VCaP (cell line): ENCODE measurements around the gene ADSS2.

Source experiments
- H3K27ac ChIP-seq: fragments of 450-650 bp; 2 replicates; pipeline ENCODE4 v1.5.1; 2017
- TF ChIP-seq, protein P1 (sequence below): fragments of 450-650 bp; conservative IDR thresholded peaks from 2 replicates; pipeline ENCODE4 v1.5.1; 2017; ENCODE audit warnings: mild to moderate bottlenecking, moderate library complexity

ADSS2 gene

GRCh38 chr1:244361764-244362473 lies 89.8 kb downstream of the ADSS2 start:
- TF ChIP-seq, protein P1, sequence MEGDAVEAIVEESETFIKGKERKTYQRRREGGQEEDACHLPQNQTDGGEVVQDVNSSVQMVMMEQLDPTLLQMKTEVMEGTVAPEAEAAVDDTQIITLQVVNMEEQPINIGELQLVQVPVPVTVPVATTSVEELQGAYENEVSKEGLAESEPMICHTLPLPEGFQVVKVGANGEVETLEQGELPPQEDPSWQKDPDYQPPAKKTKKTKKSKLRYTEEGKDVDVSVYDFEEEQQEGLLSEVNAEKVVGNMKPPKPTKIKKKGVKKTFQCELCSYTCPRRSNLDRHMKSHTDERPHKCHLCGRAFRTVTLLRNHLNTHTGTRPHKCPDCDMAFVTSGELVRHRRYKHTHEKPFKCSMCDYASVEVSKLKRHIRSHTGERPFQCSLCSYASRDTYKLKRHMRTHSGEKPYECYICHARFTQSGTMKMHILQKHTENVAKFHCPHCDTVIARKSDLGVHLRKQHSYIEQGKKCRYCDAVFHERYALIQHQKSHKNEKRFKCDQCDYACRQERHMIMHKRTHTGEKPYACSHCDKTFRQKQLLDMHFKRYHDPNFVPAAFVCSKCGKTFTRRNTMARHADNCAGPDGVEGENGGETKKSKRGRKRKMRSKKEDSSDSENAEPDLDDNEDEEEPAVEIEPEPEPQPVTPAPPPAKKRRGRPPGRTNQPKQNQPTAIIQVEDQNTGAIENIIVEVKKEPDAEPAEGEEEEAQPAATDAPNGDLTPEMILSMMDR: no peak
- H3K27ac ChIP-seq: no peak overlapping the region
